A673 (cell line): Measurements from ENCODE around the gene NPR2.

ENCODE experiments used
- EZH2 ChIP-seq: fragments of 200-600 bp; sonication (generic); IDR thresholded peaks from 2 replicates; pipeline ENCODE4 v1.6.1; 2017; ENCODE audit warnings: borderline replicate concordance, low read depth, mild to moderate bottlenecking, mixed read lengths, antibody characterized with exemption, low read length; ENCODE audit not compliant: poor library complexity, severe bottlenecking
- TF ChIP-seq, protein P1 (sequence below): fragments of 300-800, 200-600 bp; sonication (generic); conservative IDR thresholded peaks from 2 replicates; pipeline ENCODE4 v1.5.1; 2017; ENCODE audit warnings: low read depth, mild to moderate bottlenecking, antibody characterized with exemption, low read length, moderate library complexity, mixed read lengths

DNA sequence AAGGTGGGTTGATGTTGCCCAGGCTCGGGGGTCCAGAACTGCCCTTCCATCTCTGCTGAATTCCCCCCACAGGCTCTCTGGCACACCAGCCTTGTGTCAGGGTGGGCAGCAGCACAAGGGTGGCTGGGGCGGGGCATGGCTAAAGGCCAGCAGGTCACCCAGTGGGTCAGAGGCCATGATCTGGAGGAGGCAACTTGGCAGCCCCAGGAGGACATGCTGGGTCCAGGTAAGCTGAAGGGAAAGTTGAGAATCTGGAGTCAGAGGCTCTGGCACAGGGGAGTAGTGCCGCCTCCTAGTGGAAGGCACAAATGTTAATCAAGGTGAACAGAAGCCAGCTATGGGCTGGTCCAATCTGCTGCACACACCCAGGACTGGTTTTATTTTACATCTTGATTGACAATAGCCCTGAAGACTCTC is 43.8 kb downstream of the NPR2 start:
- TF ChIP-seq EZH2: no peak
- TF ChIP-seq, protein P1, sequence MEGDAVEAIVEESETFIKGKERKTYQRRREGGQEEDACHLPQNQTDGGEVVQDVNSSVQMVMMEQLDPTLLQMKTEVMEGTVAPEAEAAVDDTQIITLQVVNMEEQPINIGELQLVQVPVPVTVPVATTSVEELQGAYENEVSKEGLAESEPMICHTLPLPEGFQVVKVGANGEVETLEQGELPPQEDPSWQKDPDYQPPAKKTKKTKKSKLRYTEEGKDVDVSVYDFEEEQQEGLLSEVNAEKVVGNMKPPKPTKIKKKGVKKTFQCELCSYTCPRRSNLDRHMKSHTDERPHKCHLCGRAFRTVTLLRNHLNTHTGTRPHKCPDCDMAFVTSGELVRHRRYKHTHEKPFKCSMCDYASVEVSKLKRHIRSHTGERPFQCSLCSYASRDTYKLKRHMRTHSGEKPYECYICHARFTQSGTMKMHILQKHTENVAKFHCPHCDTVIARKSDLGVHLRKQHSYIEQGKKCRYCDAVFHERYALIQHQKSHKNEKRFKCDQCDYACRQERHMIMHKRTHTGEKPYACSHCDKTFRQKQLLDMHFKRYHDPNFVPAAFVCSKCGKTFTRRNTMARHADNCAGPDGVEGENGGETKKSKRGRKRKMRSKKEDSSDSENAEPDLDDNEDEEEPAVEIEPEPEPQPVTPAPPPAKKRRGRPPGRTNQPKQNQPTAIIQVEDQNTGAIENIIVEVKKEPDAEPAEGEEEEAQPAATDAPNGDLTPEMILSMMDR: peak; percentile 54
